ENCODE measurements around the gene UACA.

UACA gene

DNA sequence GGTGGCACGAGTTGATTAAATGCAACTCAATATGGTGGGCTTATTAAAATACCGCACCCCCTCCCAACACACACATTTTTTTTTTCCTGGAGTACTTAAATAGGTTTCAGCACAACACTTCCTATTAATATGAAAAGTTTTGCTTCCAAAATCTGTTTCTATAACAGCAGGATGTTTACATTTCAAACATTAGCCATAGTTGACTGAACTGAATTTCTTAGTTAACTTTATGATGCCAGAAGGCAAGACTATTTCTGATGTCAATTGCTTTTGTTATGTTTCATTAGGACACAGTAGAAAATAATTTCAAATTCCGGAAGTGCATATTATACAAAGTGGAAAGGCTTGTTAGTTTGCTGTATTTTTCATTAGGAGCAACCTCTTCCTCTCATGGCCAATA lies 104.7 kb downstream of the UACA start:
- DNase-seq (ENCODE audit: low read depth): no peak

DNA sequence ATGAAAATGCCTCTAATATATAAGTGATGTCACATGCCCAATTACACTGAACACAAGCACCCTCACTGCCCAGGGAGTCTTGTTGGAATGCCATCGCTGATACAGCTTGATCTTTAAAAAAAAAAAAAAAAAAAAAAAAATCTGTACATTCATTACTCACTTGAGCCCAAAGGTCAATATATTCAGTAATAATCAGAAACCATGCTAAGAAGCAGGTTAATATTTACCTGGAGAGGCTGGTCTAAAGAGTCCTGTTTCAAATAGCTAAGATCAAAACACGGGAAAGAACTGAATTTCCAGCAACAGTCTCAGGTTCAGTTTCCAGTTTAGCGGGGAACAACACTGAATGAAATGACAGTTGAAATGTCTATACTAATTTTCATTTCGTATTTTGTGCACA lies 109.9 kb downstream of the UACA start:
- DNase-seq (ENCODE audit: low read depth): no peak

- DNase-seq (ENCODE audit: low read depth): no peak
Observed at GRCh38 chr15:70652341-70652740, 111.0 kb downstream of the UACA start.

DNA sequence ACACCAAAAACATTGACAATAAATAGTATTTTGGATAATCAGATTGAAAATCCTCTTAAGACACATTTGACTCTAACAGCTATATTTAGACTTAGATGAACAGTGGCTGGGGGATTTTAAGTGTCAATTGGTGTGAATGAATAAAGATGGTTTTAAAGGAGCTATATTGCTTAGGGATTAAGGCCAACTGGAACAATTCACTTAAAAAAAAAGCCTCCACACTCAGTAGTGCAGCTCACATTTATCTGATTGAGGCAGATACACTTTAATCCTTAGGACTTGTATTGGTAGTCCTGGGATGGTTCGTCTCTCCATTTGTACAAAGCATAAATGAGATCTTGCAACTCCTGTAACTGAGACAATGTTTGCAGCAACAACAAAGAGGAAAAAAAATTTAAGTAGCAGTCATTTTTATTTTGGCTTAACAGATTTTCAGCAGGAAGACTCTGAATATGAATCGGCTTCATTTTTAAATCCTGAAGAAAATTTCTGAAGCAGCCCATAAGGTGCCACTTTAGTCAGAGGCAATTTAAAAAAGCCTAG lies 112.0 kb downstream of the UACA start:
- DNase-seq (ENCODE audit: low read depth): no peak

DNA sequence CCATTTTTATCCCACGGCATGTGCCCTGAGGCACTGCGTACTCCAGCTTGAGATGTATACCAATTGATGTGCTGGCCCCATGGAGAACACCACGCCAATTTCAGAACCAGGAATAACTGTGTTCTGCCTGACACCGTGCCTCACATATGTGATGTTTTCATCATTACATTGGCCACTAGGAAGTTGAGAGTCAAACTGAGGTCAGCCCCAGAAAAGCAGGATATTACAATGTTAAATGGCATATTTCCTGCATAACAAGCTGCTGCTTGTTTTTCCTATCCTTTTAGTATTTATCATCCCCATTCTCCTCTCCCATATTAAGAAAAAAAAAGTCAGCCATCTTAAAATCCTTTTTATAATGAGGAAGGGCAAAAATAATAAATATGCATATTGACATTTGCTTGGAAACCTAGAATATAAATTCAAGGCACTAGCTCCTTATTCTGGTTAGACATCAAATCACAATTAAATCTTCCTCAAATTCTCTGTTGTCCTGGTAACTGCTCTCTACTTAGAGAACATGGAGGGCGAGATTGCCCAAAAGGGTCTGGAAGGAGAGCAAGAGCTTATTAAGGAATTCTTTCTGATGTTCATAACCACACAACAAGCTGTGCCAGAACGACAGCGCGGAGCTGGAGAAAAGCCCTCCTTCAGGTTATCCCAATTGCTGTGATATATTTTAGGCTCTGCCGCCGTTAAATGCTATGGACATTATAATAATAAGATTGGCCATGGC lies 112.6 kb downstream of the UACA start:
- no peak for DNase-seq (ENCODE audit: low read depth)

DNA sequence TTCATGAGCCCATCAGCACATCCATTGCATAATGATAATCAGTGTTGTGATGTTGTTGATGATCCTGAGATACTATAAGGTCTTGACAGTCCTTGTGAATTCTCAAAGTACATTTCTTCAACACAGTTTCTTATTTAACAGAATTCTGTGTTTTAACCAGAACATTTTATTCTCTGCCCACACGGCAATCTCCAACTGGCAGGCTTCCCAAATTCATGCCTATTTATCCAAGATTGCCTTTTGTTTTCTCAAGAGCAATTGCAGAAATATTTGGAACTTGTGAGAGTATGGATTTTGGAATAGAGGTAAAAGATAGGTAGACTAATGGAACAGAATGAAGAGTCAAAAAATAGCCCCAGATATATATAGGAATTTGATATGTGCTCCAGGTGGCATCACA lies 116.0 kb downstream of the UACA start:
- no peak for DNase-seq (ENCODE audit: low read depth)

DNA sequence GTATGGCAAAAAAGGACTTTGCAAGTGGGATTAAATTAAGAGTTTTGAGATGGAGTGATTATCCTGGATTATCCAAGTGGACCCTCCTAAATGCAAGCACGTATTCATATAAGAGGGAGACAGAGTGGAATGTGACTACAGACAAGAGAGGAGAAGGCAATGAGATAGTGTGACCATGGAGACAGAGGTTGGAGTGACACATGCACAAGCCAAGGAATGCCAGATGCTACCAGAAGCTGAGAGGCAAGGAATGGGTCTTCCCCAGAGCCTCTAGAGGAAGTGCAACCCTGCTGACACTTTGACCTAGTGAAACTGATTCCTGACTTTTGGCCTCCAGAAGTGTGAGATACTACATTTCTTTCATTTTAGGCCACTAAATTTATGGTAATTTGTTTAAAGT lies 117.2 kb downstream of the UACA start:
- DNase-seq (ENCODE audit: low read depth): no peak

DNA sequence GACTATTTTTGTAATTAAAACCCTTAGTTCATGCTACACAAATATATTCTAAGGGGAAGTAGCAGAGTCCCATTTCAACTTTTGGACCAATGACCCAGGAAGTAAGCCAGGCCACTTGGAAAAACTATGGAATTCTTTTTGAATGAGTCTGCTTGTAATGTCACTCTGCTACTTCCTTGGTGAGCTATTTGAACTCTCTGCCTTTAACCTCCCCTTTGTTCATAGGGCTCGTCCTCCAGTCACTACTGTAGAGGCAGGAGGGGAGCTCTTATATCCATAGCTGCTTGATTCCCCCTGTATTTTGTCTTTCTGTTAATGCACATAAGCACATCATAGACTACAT lies 119.6 kb downstream of the UACA start:
- DNase-seq (ENCODE audit: low read depth): no peak

- DNase-seq (ENCODE audit: low read depth): no peak
Observed at GRCh38 chr15:70643106-70643782, 120.1 kb downstream of the UACA start.

DNA sequence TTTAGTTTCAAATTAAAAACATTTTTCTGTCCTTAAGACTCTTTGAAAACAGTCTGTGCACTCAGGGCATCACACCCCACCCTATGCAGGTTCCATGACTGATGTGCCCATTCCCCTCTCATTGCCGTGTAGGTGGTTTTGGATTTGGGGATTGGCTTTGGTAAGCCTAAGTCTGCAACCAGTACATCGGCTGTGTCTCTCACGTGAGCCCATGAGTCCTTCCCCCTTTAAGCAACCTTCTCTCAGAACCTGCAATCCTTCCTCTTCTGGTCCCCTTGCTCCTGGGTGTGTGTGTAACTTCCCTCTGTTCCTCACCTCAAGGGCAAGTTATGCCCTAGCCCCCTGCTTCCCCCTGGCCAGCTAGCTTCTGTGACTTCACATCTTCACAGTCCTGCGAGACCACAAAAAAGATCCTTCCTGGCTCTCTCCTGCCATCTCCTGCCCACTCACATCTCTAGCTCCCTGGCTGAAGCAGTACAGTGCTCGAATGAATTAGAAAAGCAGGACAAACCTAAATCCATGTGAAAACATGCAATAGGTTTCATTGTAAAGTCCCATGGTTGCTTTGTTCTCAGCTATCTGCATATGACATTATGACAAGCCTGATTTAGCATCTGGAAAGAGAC lies 126.7 kb downstream of the UACA start:
- no peak for DNase-seq (ENCODE audit: low read depth)

GRCh38 chr15:70635895-70636294 lies 127.5 kb downstream of the UACA start:
- DNase-seq (ENCODE audit: low read depth): no peak

GRCh38 chr15:70633991-70634390 lies 129.4 kb downstream of the UACA start:
- DNase-seq (ENCODE audit: low read depth): no peak

DNA sequence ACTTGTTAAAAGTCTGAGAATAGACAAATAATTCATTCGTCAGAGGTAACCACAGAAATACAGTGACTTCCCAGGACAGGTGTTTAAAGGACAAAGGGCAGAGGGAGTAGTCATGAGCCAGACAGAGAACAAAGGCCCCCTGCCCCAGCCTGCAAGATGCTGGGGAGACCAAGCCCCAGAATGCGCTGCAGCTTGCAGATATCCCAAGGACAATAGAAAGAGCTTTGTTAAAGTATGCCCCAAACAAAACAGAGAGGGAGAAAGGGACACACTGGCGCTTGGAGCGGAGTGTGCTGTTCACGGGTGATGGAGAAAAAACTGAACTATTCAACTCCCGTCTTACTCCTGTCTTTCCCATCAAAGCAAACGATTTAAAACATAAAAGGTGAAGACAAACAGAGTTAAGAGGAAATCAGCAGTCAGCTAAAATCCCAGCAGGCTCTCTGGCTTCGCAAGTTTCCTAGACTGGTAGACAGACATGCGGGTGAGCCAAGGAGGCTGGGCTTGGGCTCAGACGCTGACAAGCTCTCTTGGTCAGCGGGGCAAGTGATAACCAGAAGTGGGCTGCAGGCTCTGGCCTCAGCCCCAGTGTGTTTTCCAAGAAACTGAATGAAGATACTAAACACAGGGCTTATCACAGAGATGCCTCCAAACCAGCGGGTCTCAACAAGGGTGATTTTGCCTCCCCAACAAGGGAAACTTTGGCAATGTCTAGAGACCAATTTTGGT lies 130.1 kb downstream of the UACA start:
- DNase-seq (ENCODE audit: low read depth): no peak

GRCh38 chr15:70632491-70633102 lies 130.8 kb downstream of the UACA start:
- no peak for DNase-seq (ENCODE audit: low read depth)

GRCh38 chr15:70632079-70632478 lies 131.3 kb downstream of the UACA start:
- no peak for DNase-seq (ENCODE audit: low read depth)

GRCh38 chr15:70629735-70630273 lies 133.6 kb downstream of the UACA start:
- DNase-seq (ENCODE audit: low read depth): no peak

DNA sequence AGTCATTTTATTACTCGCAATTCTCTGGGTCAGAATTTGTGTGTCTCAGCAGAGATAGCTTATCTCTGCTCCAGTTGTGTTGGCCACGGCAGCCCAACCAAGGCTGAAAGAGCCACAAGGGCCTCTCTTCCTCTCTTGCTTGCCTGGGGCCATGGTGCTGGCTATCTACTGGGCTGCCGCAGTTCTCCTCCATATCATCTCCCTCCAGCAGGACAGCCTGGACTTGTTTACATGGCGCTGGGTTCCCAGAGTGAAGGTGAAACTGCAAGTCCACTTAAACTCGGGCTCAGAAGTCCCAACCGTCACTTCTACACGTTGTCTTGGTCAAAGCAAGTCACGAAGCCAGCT lies 134.8 kb downstream of the UACA start:
- no peak for DNase-seq (ENCODE audit: low read depth)

GRCh38 chr15:70627734-70628548 lies 135.4 kb downstream of the UACA start:
- no peak for DNase-seq (ENCODE audit: low read depth)

DNA sequence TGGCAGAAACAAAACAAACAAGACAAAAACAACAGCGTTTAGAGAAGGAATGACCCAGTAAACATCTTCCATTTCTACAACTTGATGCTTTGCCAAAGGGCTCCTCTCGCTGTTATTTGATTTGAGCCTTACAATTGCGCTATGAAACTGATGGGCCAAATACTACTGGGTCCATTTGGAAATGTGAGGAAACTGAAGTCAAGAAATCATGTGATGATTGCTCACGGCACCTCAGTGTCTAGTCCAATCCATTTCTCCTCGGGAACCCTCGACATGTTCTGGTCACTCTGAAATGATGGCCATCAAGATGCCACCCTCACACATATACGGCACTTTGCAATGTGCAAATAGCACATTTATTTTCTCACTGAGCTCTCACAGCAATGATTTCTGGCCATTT lies 136.0 kb downstream of the UACA start:
- no peak for DNase-seq (ENCODE audit: low read depth)

- no peak for DNase-seq (ENCODE audit: low read depth)
Observed at GRCh38 chr15:70625438-70625837, 137.9 kb downstream of the UACA start.

DNA sequence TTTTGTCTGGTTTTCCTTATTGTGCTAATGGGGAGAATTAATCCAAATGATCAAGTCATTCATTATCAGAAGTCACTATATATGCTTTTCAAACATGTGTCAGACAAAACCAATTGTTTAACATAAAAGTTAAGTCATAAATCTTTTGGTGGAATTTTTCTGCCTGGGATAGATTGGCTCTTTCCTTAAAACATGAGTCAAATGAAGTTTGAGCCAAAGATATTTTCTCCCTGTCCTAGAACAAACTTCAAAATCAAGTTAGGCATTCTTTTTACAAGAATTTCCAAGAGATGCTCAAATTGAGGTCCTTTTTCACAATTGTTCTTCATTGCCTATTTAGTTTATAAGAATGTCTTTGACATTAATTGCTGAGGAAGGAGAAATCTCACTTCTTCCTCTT lies 138.3 kb downstream of the UACA start:
- DNase-seq (ENCODE audit: low read depth): no peak

Measured in fibroblast of the conjunctiva (primary cell).